Activated T-helper 9 cell treated with anti-CD3 and anti-CD28 coated beads, Interleukin-2, amount 50 U/mL, for 16 hours (primary cell): ENCODE measurements around the gene DROSHA.

Experiments
- DNase-seq: peaks from one replicate; pipeline ENCODE4 v3.0.0-alpha.2; 2020; ENCODE audit warnings: low read depth

The DROSHA gene

DNA sequence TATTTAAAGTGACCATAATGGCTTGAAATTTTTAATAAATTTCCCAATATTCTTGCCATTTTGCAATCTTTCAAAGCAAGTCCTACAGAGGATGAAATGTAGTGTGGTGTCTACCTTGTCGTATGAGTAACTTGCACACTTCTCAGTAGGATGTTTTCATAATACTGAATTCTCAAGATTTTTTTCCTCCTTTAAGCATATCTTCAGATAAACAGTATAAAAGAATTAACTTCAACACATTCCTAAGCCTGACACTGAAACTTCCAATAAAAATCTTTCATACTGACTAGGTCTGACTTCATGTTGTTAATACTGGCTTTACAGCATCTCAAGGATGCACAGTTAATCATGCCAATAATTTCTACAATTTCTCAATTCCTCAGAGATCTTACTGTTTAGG is 62.0 kb downstream of the DROSHA start:
- DNase-seq = no peak

- DNase-seq = no peak
These were observed 62.4 kb downstream of the DROSHA start for GRCh38 chr5:31469466-31469865.

DNA sequence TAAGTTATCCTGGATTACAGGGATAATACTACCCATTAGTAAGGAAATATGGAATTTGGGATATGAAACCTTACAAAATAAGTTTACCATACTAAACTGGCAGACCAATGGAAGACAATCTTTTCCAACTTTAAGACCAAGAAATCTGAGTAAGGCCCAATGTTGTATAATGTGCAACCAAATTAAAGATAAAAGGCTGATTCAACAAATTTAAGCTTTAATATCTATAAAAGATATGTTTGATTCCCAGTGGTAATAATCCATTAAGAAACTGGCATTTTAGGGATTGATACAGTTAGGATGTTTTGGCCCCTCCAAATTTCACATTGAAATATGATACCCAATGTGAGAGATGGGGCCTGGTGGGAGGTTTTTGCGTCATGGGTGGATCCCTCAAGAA is 66.6 kb downstream of the DROSHA start:
- no peak for DNase-seq

DNA sequence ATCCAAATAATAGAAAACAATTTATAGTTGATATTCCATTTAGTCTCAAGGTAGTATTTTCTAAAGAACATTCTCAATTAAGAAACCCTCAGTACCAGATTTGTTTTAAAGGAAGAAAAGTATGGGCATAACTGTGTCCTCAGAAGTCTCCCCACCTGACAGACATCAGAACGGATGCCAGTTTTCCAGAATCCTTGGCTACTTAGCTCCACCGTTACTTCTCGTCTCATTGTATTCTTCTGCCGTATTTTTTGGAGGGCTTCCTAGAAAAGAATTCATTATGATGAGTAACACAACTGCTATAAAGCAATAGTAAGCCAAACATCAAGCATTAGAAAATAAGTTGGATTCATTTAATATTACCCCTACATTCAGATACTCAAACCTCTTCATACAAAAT is 67.8 kb downstream of the DROSHA start:
- no peak for DNase-seq

DNA sequence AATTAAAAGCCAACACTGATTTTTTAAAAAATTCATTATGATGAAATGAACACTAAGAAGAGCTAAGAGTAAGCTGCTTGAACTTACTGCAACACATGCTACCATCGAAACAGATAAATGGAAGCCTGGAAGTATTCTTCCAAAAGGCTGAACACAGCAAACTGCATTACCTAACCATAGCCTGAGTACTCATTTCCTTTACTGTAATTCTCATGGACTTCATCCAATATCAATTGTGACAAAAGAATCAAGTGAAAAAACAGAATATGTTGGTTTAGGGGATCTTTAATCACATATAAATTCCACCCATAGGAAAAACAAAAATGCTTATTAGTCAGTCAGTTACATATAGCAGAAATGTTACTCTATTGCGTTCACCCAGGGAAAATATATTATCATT is 68.5 kb downstream of the DROSHA start:
- no peak for DNase-seq

DNA sequence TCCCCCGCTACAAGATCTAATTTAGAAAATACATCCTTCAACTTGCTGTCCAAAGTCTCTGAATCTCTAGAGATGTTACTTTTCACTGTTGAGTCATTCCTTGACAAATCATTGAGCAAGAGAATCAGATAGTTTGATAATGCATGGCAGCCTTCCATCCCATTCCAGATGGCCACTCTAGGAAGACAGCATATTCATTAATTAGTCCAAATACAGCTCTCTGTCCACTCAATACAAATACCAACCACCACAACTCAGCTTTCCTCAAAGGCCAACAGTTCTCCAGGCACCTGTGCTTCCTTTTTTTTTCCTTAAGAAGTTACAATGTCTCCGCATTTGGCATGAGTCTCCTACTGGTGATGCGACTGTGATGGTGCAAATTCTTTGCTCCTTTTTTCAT is 72.3 kb downstream of the DROSHA start:
- no peak for DNase-seq

DNA sequence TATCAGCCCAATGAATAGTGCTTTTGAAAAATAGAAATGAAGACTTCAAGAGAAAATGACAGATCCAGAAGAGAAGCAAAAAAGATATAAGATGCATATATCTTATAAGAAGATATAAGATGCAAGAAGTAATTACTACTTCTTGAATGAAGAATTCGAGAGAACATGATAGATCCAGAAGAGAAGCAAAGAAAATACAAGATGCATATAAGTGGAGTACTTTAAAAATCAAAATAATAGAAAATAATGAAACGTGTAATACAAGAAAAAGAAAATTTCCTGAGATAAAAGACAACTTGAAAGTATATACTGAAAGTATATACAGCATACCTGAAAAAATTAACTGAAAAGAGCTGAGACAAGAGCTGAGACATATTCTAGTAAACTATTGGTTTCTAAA is 76.7 kb downstream of the DROSHA start:
- no peak for DNase-seq

DNA sequence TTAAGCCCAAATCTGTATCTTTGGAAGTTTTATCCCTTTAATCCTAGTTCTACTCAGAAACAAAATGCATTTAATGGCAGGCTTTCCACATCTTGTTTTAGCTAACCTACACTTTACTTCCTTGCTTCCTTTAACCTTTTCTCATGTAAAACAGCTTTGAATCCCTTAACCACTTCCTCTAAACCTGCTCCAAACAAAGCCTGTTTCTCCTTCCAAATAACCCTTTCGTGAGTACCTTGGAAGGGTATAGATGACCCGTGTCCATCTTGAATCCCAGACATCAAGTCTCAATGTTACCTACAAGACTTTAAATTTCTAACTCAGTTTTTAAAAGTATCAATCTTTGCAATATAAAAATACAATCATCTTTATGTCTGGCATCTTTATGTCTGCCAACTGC is 78.4 kb downstream of the DROSHA start:
- no peak for DNase-seq

GRCh38 chr5:31452314-31452713 is 79.6 kb downstream of the DROSHA start:
- DNase-seq = no peak

- no peak for DNase-seq
These were observed 81.9 kb downstream of the DROSHA start for GRCh38 chr5:31449962-31450361.

DNA sequence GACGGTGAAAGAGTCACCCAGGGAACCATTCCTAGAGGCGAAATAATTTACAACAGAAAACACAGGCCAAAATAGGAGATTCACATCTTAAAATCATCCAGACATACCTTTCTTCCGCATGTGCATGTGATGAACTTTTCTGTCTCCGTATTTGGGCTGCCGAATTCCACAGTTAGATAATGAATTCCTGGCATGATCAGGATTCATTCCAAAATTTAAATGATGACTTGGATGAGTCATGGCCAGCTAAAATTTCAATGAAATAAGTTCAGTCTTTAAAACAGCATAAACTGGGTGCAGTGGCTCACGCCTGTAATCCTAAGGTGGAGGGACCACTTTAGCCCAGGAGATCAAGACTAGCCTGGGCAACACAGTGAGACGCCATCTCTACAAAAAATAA is 82.7 kb downstream of the DROSHA start:
- no peak for DNase-seq

DNA sequence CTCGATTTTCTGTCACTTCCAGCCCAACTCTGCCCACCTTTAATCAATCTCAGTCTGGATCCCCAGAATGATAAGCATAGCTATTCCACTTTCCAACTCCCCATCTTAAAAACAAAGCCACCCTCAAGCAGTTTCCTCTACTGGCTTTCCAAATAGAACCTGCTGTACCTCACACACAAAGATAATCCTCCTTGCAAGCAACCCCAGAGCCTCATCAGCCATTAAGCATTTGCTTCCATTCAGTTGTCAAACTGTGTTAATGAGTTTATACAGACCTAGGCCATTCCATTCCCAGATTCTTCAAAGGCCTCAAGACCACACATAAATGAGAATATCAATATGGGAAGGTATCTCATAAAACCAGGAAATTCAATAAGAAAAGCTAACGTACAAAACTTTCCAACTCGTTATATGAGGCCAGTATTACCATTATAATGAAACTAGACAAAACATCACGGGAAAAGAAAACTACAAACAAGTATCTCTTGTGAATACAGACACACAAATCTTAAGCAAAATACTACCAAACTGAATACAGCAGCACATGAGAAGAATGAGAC is 86.8 kb downstream of the DROSHA start:
- DNase-seq = no peak

DNA sequence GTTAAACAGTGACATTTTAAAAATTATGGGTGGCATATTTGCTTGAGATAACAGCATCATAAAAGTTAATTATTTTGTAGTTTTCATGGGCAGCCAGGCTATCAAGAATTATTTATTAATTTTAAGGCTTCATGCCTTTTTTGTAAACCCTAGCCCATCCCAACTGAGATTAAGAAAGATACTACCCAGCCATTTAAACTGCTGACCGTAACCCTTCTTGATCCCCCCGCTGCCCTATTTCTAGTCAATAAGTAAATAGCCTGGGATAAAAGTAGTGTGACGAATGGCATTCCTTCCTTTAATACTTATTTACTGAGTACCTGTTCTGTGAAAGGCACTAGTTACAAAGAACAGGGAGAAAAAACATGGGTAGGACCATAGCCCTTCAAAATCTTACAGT is 88.3 kb downstream of the DROSHA start:
- DNase-seq = no peak

- DNase-seq = no peak
These were observed 89.7 kb downstream of the DROSHA start for GRCh38 chr5:31442058-31442745.

GRCh38 chr5:31436851-31437250 is 95.0 kb downstream of the DROSHA start:
- no peak for DNase-seq

GRCh38 chr5:31435730-31436129 is 96.2 kb downstream of the DROSHA start:
- DNase-seq = no peak

DNA sequence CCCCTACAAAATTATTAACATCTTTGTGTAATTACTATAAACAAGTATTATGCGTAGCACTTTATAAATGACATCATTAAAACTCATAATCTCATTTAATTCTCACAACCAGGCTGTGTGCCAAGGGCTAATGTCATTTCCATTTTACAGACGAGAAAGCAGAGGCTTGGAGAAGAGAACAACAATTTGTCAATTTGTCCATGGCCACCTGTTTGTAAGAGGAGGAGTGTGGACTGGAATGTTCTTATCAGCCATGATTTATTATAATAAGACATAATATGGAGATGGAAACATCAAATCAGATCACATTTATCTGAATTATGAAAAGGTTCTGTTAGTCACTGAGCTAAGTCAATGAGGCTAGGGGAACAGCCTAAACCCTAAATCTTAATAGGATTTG is 97.0 kb downstream of the DROSHA start:
- DNase-seq = no peak

DNA sequence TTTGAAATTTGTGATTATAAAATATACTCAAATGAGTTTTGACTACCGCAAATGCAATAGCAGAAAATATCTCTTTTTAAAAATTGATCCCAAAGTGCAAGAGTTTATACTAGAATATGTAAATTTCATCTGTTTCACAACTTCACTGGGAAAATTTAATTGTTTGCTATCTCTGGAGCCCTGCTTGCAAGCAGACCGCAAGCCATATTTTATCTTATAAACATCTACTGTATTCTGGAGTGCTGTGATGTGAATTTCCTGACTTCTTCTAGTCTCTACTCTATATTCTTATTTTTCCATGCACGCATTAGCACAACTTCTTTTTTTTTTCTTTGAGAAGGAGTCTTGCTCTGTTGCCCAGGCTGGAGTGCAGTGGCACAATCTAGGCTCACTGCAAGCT is 98.7 kb downstream of the DROSHA start:
- no peak for DNase-seq

- DNase-seq = no peak
These were observed 104.1 kb downstream of the DROSHA start for GRCh38 chr5:31427724-31428309.

DNA sequence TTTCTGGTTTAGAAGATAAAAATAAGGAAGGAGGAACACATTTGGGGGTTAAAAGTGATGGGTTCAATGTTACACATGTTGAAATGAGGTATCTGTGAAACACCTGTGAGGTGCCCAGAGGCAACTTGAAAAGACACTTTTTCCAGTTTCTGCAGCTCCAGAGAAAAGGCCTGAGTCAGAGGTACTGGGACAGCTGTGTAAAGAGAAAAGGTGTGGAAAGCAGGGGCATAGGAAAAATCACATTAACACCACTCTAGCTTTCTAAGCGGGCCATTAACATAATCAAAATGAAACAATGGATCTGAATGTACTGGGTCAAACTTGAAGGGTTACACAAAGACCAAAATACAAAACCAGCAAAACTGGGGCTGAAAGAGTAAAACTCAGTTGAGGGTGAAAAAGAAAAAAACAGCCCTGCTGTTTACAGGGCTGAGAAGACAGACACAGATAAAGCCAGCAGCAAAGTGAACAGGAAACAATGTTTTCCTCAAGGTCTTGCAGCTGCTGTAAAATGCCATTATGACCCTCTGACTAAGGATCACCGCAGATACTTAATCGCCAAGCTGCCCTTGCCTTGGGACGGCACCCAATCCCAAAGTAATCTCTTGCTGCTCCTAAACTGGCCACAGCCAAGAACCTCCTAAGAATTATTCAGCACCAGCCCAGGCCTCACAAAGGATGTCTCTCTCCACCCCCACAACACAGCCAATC is 104.7 kb downstream of the DROSHA start:
- DNase-seq = no peak

GRCh38 chr5:31421806-31422586 is 109.9 kb downstream of the DROSHA start:
- DNase-seq = no peak

GRCh38 chr5:31417512-31417911 is 114.4 kb downstream of the DROSHA start:
- no peak for DNase-seq

DNA sequence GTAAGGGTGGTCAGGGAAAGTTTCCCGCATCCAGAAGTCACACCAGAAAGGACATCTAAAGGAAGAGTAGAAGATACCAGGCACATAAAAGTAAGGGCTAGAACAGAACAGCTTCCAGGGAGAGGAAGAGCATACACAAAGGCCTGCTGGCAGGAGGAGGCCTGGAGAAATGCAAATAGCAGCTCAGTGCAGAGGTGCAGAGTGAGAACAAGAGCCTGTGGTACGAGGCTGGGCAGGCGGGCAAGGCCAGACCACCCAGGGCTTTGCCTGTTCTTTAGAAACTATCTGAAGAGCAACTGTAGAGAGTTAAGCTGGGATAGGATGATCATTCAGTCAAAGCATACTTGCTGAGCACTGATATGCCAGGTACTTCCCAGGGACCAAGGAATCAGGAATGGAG is 115.3 kb downstream of the DROSHA start:
- DNase-seq = no peak
